GM08714 (cell line): Measurements from ENCODE around the gene PRR7.
A peak's percentile ranks its signal among the peaks of the same experiment; 100 is the strongest.

Source experiments
- H3K4me3 ChIP-seq: fragments of 200-500 bp; sonication (Bioruptor generic); 2 replicates; pipeline ENCODE4 v1.5.1; 2014; ENCODE audit warnings: mild to moderate bottlenecking, low read length, inconsistent platforms
- ZNF274 ChIP-seq: IDR thresholded peaks from 2 replicates; pipeline ENCODE4 v1.6.1; 2012; ENCODE audit warnings: mild to moderate bottlenecking, low read depth, low read length

The PRR7 gene

DNA sequence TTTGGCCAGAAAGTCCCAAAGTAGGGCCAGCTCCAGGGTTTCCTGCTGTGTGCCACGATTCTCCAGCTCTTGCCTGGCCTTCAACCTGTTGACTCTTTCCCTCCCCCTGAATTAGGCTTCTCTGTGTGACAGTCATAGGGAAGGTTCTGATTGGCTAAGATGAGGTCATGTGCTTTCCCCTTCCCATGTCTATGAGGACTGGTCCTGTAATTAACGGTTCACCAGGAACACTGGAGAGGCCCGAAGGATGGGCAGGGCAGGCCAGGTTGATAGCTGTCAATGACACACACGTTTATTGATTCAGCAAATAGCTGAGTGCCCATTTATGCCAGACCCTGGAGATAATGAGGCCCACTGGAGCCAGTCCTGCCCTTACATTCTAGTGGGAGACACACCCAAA lies 9.0 kb upstream of the PRR7 start:
- no peak for TF ChIP-seq ZNF274

DNA sequence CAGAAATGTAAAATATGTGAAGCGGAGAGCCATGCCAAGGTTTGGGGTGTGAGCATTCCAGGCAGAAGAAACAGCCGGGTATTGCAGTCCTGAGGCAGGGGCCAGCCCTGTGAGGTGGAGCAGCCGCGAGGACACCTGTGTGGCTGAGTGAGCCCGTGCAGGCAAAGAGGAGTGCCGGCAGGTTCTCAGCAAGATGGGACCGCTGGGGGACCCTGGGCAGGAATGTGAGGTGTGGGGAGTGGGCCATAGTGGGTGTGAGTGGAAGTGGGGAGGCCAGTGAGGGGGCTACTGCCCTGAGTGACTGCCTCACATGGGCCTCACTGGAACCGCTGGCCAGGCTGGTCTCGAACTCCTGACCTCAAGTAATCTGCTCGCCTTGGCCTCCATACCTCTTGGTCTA lies 8.1 kb upstream of the PRR7 start:
- no peak for TF ChIP-seq ZNF274

More for the DNA sequence above, 9.0 kb upstream of the PRR7 start:
- no peak overlapping the region for H3K4me3 ChIP-seq

DNA sequence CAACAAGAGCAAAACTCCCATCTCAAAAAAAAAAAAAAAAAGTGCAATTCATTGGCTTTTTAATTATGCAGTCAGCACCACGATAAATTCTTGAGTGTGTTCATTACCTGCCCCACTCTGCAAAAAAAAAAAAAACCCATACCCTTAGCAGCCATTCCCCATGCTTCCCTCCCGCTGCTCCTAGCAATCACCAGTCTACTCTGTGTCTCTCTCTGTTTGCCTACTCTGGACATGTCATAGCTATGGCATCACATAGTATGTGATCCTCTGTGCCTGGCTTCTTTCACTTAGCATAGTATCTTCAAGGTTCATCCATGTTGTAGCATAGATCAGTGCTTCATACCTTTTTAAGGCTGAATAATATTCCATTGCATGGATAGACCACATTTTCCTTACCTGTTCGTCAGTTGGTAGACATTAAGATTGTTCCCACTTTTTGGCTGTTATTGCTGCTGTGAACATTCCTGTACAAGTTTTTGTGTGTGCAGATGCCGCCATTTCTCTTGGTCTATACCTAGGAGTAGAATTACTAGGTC lies 7.0 kb upstream of the PRR7 start:
- no peak for TF ChIP-seq ZNF274

More for the DNA sequence above, 8.1 kb upstream of the PRR7 start:
- no peak overlapping the region for H3K4me3 ChIP-seq

DNA sequence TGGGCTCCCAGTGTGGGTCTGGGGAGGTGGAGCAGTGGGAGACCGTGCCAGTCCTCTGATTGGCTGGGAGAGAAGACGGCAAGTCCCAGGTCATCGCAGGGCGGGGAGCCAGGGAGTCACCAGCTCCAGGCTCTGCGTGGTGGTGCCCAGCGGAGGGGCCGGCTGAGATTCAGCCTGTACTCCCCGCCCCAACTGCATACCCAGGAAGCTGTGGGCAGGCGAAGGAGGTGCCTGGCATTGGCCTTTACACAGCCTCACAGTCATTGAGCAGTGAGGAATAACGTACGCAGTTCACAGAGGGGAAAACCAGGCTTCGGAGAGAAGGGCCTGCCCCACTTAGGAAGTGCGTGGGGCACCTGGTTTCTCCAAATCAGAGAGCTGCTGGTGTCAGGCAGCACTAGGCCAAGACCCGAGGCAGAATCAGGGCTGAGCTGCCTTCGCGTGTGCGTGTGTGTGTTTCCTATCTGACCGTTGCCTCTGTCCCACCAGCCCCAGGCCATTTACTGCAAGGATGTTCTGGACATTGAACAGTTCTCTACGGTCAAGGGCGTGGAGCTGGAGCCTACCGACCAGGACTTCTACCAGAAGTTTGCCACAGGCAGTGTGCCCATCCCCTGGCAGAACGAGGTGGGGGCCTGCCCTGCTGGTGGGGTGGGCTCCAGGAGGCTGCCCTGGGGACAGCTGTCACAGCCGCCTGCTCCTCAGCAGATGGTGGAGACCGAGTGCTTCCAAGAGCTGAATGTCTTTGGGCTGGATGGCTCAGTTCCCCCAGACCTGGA lies 6.2 kb upstream of the PRR7 start:
- no peak for TF ChIP-seq ZNF274
- H3K4me3 ChIP-seq = no peak overlapping the region

More for the DNA sequence above, 7.0 kb upstream of the PRR7 start:
- no peak overlapping the region for H3K4me3 ChIP-seq

- no peak for TF ChIP-seq ZNF274
- no peak overlapping the region for H3K4me3 ChIP-seq
Observed at GRCh38 chr5:177440990-177441780, 5.4 kb upstream of the PRR7 start.

DNA sequence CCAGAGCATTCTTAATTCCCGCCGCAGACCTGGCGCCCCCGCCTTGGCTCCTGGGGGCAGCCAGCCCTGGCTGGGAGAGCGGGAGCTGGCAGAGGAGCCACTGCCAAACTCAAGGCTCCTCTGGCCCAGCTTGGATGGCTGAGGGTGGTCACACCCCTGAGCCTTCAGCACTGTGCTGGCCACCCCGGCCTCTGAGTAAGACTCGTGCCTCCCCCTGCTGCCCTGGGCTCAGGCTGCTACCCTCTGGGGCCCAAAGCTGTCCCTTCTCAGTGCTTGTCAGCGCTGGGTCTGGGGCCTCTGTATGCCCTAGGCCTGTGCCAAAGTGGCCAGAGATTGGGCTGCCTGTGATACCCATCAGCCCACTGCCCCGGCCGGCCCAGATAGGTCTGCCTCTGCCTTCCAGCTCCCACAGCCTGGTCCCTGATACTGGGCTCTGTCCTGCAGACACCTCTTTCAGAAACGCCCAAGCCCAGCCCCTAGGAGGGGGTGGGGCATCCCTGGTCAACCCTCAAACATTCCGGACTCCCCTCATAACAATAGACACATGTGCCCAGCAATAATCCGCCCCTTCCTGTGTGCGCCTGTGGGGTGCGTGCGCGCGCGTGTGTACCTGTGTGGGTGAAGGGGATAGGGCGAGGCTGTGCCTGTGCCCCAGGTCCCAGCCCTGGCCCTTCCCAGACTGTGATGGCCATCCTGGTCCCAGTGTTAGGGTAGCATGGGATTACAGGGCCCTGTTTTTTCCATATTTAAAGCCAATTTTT lies 4.4 kb upstream of the PRR7 start:
- no peak overlapping the region for H3K4me3 ChIP-seq
- no peak for TF ChIP-seq ZNF274

GRCh38 chr5:177443144-177443983 lies 3.2 kb upstream of the PRR7 start:
- no peak for TF ChIP-seq ZNF274
- no peak overlapping the region for H3K4me3 ChIP-seq

DNA sequence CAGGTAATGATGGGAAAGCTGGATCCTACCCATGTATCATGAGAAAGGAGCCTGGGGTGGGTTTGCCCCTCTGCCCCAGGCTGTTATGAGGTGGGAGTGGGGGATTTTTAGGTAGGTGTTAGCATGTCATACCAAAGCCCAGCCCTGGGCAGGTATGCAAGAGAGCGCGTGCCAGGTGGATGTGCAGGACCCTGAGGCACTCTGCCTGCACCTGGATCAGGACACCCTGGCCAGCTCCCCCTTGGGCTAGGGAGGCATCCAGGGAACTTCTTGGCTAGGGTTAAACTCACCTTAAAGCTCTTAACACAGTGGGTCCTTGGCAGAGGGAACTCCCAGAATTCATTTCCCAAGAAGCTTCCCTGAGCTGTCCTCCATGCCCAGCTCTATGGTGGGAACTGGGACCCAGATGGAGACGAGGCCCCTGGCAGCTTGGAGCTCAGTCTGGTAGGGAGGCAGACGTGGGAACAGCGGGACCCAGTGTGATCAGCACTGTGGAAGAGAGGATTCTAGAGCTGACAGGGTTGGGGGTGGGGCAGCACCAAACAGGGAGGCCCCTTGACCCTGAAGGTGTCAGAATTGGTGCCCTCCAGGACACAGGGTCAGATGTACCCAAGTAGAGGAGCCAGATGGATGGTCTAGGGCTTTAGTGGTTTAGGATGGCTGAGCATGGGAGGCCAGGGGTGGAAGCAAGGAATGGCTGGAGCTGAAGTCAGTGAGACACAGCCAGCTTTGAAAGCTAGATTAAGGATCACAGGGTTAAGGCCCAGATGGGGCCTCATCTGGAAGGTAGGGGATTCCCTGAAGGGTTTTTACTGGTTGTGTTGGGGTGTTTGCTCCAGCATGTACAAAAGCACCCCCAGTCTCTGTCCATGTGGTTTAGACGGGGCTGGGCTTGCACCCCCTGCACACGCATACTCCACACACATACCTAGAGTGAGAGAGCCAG lies 2.2 kb upstream of the PRR7 start:
- no peak overlapping the region for H3K4me3 ChIP-seq
- TF ChIP-seq ZNF274 = no peak

GRCh38 chr5:177445052-177445916 lies 1.3 kb upstream of the PRR7 start:
- no peak for TF ChIP-seq ZNF274
- no peak overlapping the region; the same call in 1 of the 2 replicates for H3K4me3 ChIP-seq

DNA sequence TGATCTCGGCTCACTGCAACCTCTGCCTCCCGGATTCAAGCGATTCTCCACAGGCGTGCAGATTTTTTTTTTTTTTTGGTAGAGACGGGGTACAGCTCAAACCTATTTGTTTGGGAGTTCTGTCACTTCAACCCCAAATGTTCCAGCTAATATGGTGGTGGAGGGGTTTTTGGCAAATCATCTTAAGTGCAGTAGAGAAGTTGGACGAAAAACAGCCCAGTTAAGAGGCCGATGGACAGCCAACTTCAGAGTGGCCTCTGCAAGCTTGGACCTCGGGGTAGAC lies 756 bp upstream of the PRR7 start:
- H3K4me3 ChIP-seq = peak overlapping the region; percentile 69; the same call in 1 of the 2 replicates
- TF ChIP-seq ZNF274 = no peak

DNA sequence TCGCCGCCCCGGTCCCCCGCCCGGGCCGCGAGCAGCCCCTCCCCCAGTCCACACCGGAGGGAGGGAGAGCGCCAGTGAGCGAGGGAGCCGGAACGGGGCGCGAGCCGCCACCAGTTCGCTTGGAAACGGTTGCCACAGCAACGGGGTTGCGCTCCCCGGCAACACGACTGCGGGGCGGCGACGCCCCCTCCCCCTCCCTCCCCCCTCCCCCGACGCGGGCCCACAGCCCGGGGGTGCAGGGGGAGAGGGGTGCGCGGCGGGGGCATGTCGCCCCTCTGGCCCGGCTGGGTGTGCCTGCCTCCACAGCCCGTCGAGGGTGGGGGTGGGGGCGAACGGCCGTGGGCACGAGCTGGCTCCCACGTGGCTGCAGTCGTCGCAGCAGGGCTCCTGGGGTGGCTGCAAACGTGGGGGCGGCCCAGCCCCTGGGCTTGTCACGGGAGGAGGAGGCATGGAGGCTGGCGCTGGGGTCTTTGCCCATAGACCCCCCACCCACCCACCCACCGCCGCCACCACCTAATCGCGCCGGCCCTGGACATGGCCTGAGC lies 524 bp downstream of the PRR7 start:
- peak overlapping the region; percentile 69; the same call in 1 of the 2 replicates for H3K4me3 ChIP-seq
- TF ChIP-seq ZNF274 = no peak
